ENCODE results near the gene THYN1.

Gene THYN1

GRCh38 chr11:134246678-134247077 lies 6.5 kb downstream of the THYN1 start:
- no peaks in the 10 kb centered on the region for H3K4me1 ChIP-seq (ENCODE audit: control insufficient read depth, insufficient read depth, low read length, unreplicated experiment)
- peaks cover 13% of the 10 kb centered on the region for H3K36me3 ChIP-seq (ENCODE audit: insufficient read depth, low read length)
- H2AFZ ChIP-seq (ENCODE audit: low read length, unreplicated experiment), result no peak overlapping the region
- no peak overlapping the region for H3K4me3 ChIP-seq (ENCODE audit: low read depth, low read length)
- H3K27me3 ChIP-seq (ENCODE audit: insufficient read depth, low read length), result no peaks in the 10 kb centered on the region
- H3K79me2 ChIP-seq (ENCODE audit: control insufficient read depth, insufficient read depth, low read length, unreplicated experiment), result no peaks in the 10 kb centered on the region
- H3K27ac ChIP-seq (ENCODE audit: low read depth, low read length), result no peak overlapping the region

- no peaks in the 10 kb centered on the region for H3K79me2 ChIP-seq (ENCODE audit: control insufficient read depth, insufficient read depth, low read length, unreplicated experiment)
- no peak overlapping the region for H3K4me3 ChIP-seq (ENCODE audit: low read depth, low read length)
- H3K4me1 ChIP-seq (ENCODE audit: control insufficient read depth, insufficient read depth, low read length, unreplicated experiment), result no peaks in the 10 kb centered on the region
- H2AFZ ChIP-seq (ENCODE audit: low read length, unreplicated experiment), result no peak overlapping the region
- no peak overlapping the region for H3K27ac ChIP-seq (ENCODE audit: low read depth, low read length)
- H3K27me3 ChIP-seq (ENCODE audit: insufficient read depth, low read length), result no peaks in the 10 kb centered on the region
- peaks cover 13% of the 10 kb centered on the region for H3K36me3 ChIP-seq (ENCODE audit: insufficient read depth, low read length)
These were observed 7.1 kb downstream of the THYN1 start for GRCh38 chr11:134246100-134246499.

GRCh38 chr11:134245434-134245833 lies 7.7 kb downstream of the THYN1 start:
- Histone ChIP-seq H3K4me3 (ENCODE audit: low read depth, low read length) (no peak overlapping the region), H3K27ac (ENCODE audit: low read depth, low read length) (no peak overlapping the region), H3K27me3 (ENCODE audit: insufficient read depth, low read length) (no peaks in the 10 kb centered on the region), H3K36me3 (ENCODE audit: insufficient read depth, low read length) (peaks cover 13% of the 10 kb centered on the region), H3K4me1 (ENCODE audit: control insufficient read depth, insufficient read depth, low read length, unreplicated experiment) (no peaks in the 10 kb centered on the region), H2AFZ (ENCODE audit: low read length, unreplicated experiment) (no peak overlapping the region), H3K79me2 (ENCODE audit: control insufficient read depth, insufficient read depth, low read length, unreplicated experiment) (no peaks in the 10 kb centered on the region)

- H3K27me3 ChIP-seq (ENCODE audit: insufficient read depth, low read length), result no peaks in the 10 kb centered on the region
- no peak overlapping the region for H3K27ac ChIP-seq (ENCODE audit: low read depth, low read length)
- H2AFZ ChIP-seq (ENCODE audit: low read length, unreplicated experiment), result no peak overlapping the region
- no peak overlapping the region for H3K4me3 ChIP-seq (ENCODE audit: low read depth, low read length)
- no peaks in the 10 kb centered on the region for H3K79me2 ChIP-seq (ENCODE audit: control insufficient read depth, insufficient read depth, low read length, unreplicated experiment)
- no peaks in the 10 kb centered on the region for H3K4me1 ChIP-seq (ENCODE audit: control insufficient read depth, insufficient read depth, low read length, unreplicated experiment)
- H3K36me3 ChIP-seq (ENCODE audit: insufficient read depth, low read length), result peaks cover 6% of the 10 kb centered on the region; the same call in 1 of the 2 replicates
These were observed 8.6 kb downstream of the THYN1 start for GRCh38 chr11:134244593-134244992.

- Histone ChIP-seq H3K4me3 (ENCODE audit: low read depth, low read length) (no peak overlapping the region), H3K27me3 (ENCODE audit: insufficient read depth, low read length) (no peaks in the 10 kb centered on the region), H3K79me2 (ENCODE audit: control insufficient read depth, insufficient read depth, low read length, unreplicated experiment) (no peaks in the 10 kb centered on the region), H3K4me1 (ENCODE audit: control insufficient read depth, insufficient read depth, low read length, unreplicated experiment) (no peaks in the 10 kb centered on the region), H2AFZ (ENCODE audit: low read length, unreplicated experiment) (no peak overlapping the region), H3K27ac (ENCODE audit: low read depth, low read length) (no peak overlapping the region), H3K36me3 (ENCODE audit: insufficient read depth, low read length) (peaks cover 6% of the 10 kb centered on the region; the same call in 1 of the 2 replicates)
These were observed 9.2 kb downstream of the THYN1 start for GRCh38 chr11:134243913-134244312.

- Histone ChIP-seq H3K4me1 (ENCODE audit: control insufficient read depth, insufficient read depth, low read length, unreplicated experiment) (no peaks in the 10 kb centered on the region), H3K27me3 (ENCODE audit: insufficient read depth, low read length) (no peaks in the 10 kb centered on the region), H2AFZ (ENCODE audit: low read length, unreplicated experiment) (no peak overlapping the region), H3K79me2 (ENCODE audit: control insufficient read depth, insufficient read depth, low read length, unreplicated experiment) (no peaks in the 10 kb centered on the region), H3K36me3 (ENCODE audit: insufficient read depth, low read length) (no peaks in the 10 kb centered on the region; the same call in 1 of the 2 replicates), H3K27ac (ENCODE audit: low read depth, low read length) (no peak overlapping the region), H3K4me3 (ENCODE audit: low read depth, low read length) (no peak overlapping the region)
These were observed 10.8 kb downstream of the THYN1 start for GRCh38 chr11:134242376-134242775.

- Histone ChIP-seq H3K27ac (ENCODE audit: low read depth, low read length) (no peak overlapping the region), H3K36me3 (ENCODE audit: insufficient read depth, low read length) (no peaks in the 10 kb centered on the region), H3K27me3 (ENCODE audit: insufficient read depth, low read length) (no peaks in the 10 kb centered on the region), H2AFZ (ENCODE audit: low read length, unreplicated experiment) (no peak overlapping the region), H3K4me1 (ENCODE audit: control insufficient read depth, insufficient read depth, low read length, unreplicated experiment) (no peaks in the 10 kb centered on the region), H3K79me2 (ENCODE audit: control insufficient read depth, insufficient read depth, low read length, unreplicated experiment) (no peaks in the 10 kb centered on the region), H3K4me3 (ENCODE audit: low read depth, low read length) (no peak overlapping the region)
These were observed 12.6 kb downstream of the THYN1 start for GRCh38 chr11:134240592-134240991.

GRCh38 chr11:134238956-134239355 lies 14.2 kb downstream of the THYN1 start:
- no peaks in the 10 kb centered on the region for H3K4me1 ChIP-seq (ENCODE audit: control insufficient read depth, insufficient read depth, low read length, unreplicated experiment)
- no peak overlapping the region for H3K27ac ChIP-seq (ENCODE audit: low read depth, low read length)
- no peak overlapping the region for H2AFZ ChIP-seq (ENCODE audit: low read length, unreplicated experiment)
- no peaks in the 10 kb centered on the region for H3K36me3 ChIP-seq (ENCODE audit: insufficient read depth, low read length)
- H3K27me3 ChIP-seq (ENCODE audit: insufficient read depth, low read length), result no peaks in the 10 kb centered on the region
- no peak overlapping the region for H3K4me3 ChIP-seq (ENCODE audit: low read depth, low read length)
- H3K79me2 ChIP-seq (ENCODE audit: control insufficient read depth, insufficient read depth, low read length, unreplicated experiment), result peaks cover 3% of the 10 kb centered on the region

GRCh38 chr11:134237557-134237922 lies 15.6 kb downstream of the THYN1 start:
- Histone ChIP-seq H3K36me3 (ENCODE audit: insufficient read depth, low read length) (no peaks in the 10 kb centered on the region), H3K4me3 (ENCODE audit: low read depth, low read length) (no peak overlapping the region), H3K79me2 (ENCODE audit: control insufficient read depth, insufficient read depth, low read length, unreplicated experiment) (peaks cover 3% of the 10 kb centered on the region), H3K4me1 (ENCODE audit: control insufficient read depth, insufficient read depth, low read length, unreplicated experiment) (no peaks in the 10 kb centered on the region), H3K27me3 (ENCODE audit: insufficient read depth, low read length) (no peaks in the 10 kb centered on the region), H3K27ac (ENCODE audit: low read depth, low read length) (no peak overlapping the region), H2AFZ (ENCODE audit: low read length, unreplicated experiment) (no peak overlapping the region)

GRCh38 chr11:134236834-134237556 lies 16.2 kb downstream of the THYN1 start:
- Histone ChIP-seq H3K27me3 (ENCODE audit: insufficient read depth, low read length) (no peaks in the 10 kb centered on the region), H3K4me1 (ENCODE audit: control insufficient read depth, insufficient read depth, low read length, unreplicated experiment) (no peaks in the 10 kb centered on the region), H3K4me3 (ENCODE audit: low read depth, low read length) (no peak overlapping the region), H3K27ac (ENCODE audit: low read depth, low read length) (no peak overlapping the region), H3K79me2 (ENCODE audit: control insufficient read depth, insufficient read depth, low read length, unreplicated experiment) (peaks cover 8% of the 10 kb centered on the region), H3K36me3 (ENCODE audit: insufficient read depth, low read length) (no peaks in the 10 kb centered on the region), H2AFZ (ENCODE audit: low read length, unreplicated experiment) (no peak overlapping the region)

- Histone ChIP-seq H3K4me1 (ENCODE audit: control insufficient read depth, insufficient read depth, low read length, unreplicated experiment) (no peaks in the 10 kb centered on the region), H3K36me3 (ENCODE audit: insufficient read depth, low read length) (no peaks in the 10 kb centered on the region), H3K4me3 (ENCODE audit: low read depth, low read length) (no peak overlapping the region), H3K27me3 (ENCODE audit: insufficient read depth, low read length) (no peaks in the 10 kb centered on the region), H3K27ac (ENCODE audit: low read depth, low read length) (no peak overlapping the region), H2AFZ (ENCODE audit: low read length, unreplicated experiment) (no peak overlapping the region), H3K79me2 (ENCODE audit: control insufficient read depth, insufficient read depth, low read length, unreplicated experiment) (peaks cover 18% of the 10 kb centered on the region)
These were observed 17.8 kb downstream of the THYN1 start for GRCh38 chr11:134235399-134235798.

Measured in ACC112 (cell line).